ENCODE measurements around the gene POLR2E. TPM values are rescaled to one million over a fixed set of nuclear protein-coding genes. Genes with fewer than 3 reads are reported as not detected.
"Not testable (repeated sequence)": the region's sequence is repeated elsewhere in the genome, so short reads cannot be mapped to it uniquely, and the experiment has no call there.

Gene POLR2E
- total RNA-seq, 6 donors from 2014 or later: 50.0 to 176 (median 103) TPM

- peaks cover 6 to 13% (median 9%) of the 10 kb centered on the region in 4 donors for H3K4me1 ChIP-seq
- ATAC-seq (ENCODE audit: low FRiP score in 2 of 2) (no peak), DNase-seq (peak in 1 of 2 donors; percentile 84)
- WGBS, 2 donors: 93 to 94% methylated on average over 31 to 34 of the region's 34 CpGs
- H3K36me3 ChIP-seq: peaks cover 86 to 100% (median 99%) of the 10 kb centered on the region in 4 donors
- H3K9me3 ChIP-seq: no peaks in the 10 kb centered on the region
- H3K27me3 ChIP-seq: no peaks in the 10 kb centered on the region
- H3K4me3 ChIP-seq: no peak overlapping the region
- H3K27ac ChIP-seq: no peak overlapping the region
- TF ChIP-seq POLR2A (IDR thresholded peaks at IDR 0.05) (no peak), POLR2AphosphoS5 (IDR thresholded peaks at IDR 0.05) (no peak), EP300 (IDR thresholded peaks at IDR 0.05) (no peak), CTCF (IDR thresholded peaks at IDR 0.05) (no peak)
Measured at GRCh38 chr19:1118999-1119398, 23.8 kb upstream of the POLR2E start.

- Histone ChIP-seq H3K4me1 (peaks cover 15 to 20% (median 18%) of the 10 kb centered on the region in 4 donors), H3K27ac (no peak overlapping the region)
Measured at GRCh38 chr19:1117654-1118053, 22.5 kb upstream of the POLR2E start.

GRCh38 chr19:1116726-1117581 is 21.8 kb upstream of the POLR2E start:
- H3K27me3 ChIP-seq: no peaks in the 10 kb centered on the region
- no peaks in the 10 kb centered on the region for H3K9me3 ChIP-seq
- H3K4me3 ChIP-seq: no peak overlapping the region
- ATAC-seq (ENCODE audit: low FRiP score in 2 of 2): no peak
- peak overlapping the region in 1 of 4 donors; percentile 11 for H3K27ac ChIP-seq
- no peak for TF ChIP-seq POLR2AphosphoS5 (IDR thresholded peaks at IDR 0.05)
- TF ChIP-seq CTCF (IDR thresholded peaks at IDR 0.05): no peak
- TF ChIP-seq EP300 (IDR thresholded peaks at IDR 0.05): no peak
- peaks cover 20 to 27% (median 22%) of the 10 kb centered on the region in 4 donors for H3K4me1 ChIP-seq
- WGBS, 2 donors: 91 to 95% methylated on average over 15 to 34 of the region's 52 CpGs
- peak in 1 of 2 donors; percentile 78 for DNase-seq
- peaks cover 67 to 99% (median 97%) of the 10 kb centered on the region in 4 donors for H3K36me3 ChIP-seq

More at GRCh38 chr19:1117654-1118053, 22.5 kb upstream of the POLR2E start:
- no peak for TF ChIP-seq CTCF (IDR thresholded peaks at IDR 0.05)
- no peak for TF ChIP-seq POLR2AphosphoS5 (IDR thresholded peaks at IDR 0.05)
- no peak for TF ChIP-seq EP300 (IDR thresholded peaks at IDR 0.05)
- TF ChIP-seq POLR2A (IDR thresholded peaks at IDR 0.05): no peak
- Histone ChIP-seq H3K9me3 (no peaks in the 10 kb centered on the region), H3K27me3 (no peaks in the 10 kb centered on the region), H3K36me3 (peaks cover 74 to 99% (median 97%) of the 10 kb centered on the region in 4 donors), H3K4me3 (no peak overlapping the region)
- 95 to 96% methylated on average over 12 to 16 of the region's 16 CpGs for WGBS, 2 donors
- no peak for DNase-seq
- ATAC-seq (ENCODE audit: low FRiP score in 2 of 2): no peak

GRCh38 chr19:1115646-1116420 is 20.7 kb upstream of the POLR2E start:
- DNase-seq (peak in 1 of 2 donors; percentile 71), ATAC-seq (ENCODE audit: low FRiP score in 2 of 2) (no peak)
- Histone ChIP-seq H3K9me3 (no peaks in the 10 kb centered on the region), H3K36me3 (peaks cover 58 to 99% (median 97%) of the 10 kb centered on the region in 4 donors), H3K4me3 (no peak overlapping the region), H3K4me1 (peaks cover 20 to 31% (median 23%) of the 10 kb centered on the region in 4 donors), H3K27ac (no peak overlapping the region), H3K27me3 (no peaks in the 10 kb centered on the region)
- TF ChIP-seq POLR2A (IDR thresholded peaks at IDR 0.05) (no peak), POLR2AphosphoS5 (IDR thresholded peaks at IDR 0.05) (no peak), EP300 (IDR thresholded peaks at IDR 0.05) (no peak), CTCF (IDR thresholded peaks at IDR 0.05) (no peak)
- WGBS, 2 donors: 89 to 94% methylated on average over 24 to 35 of the region's 35 CpGs

- peak overlapping the region in 2 of 4 donors; percentile 78 to 83 for H3K27ac ChIP-seq
- H3K4me3 ChIP-seq; ATAC-seq (ENCODE audit: low FRiP score in 2 of 2); DNase-seq; H3K9me3 ChIP-seq; H3K27me3 ChIP-seq: not testable (repeated sequence)
- H3K36me3 ChIP-seq: peaks cover 49 to 99% (median 97%) of the 10 kb centered on the region in 4 donors
- H3K4me1 ChIP-seq: peaks cover 20 to 31% (median 23%) of the 10 kb centered on the region in 4 donors
- 92 to 98% methylated on average over 7 to 9 of the region's 9 CpGs for WGBS, 2 donors
Measured at GRCh38 chr19:1114728-1115127, 19.6 kb upstream of the POLR2E start.

Measured in upper lobe of left lung (tissue), 6 donors.